ENCODE results near the gene LRRC27. TPM values are rescaled to one million over a fixed set of nuclear protein-coding genes. Genes with fewer than 3 reads are reported as not detected.
"Not testable (repeated sequence)": the region's sequence is repeated elsewhere in the genome, so short reads cannot be mapped to it uniquely, and the experiment has no call there.

LRRC27 gene
- polyA plus RNA-seq, 5 donors: 26.3 to 35.6 (median 33.5) TPM

DNA sequence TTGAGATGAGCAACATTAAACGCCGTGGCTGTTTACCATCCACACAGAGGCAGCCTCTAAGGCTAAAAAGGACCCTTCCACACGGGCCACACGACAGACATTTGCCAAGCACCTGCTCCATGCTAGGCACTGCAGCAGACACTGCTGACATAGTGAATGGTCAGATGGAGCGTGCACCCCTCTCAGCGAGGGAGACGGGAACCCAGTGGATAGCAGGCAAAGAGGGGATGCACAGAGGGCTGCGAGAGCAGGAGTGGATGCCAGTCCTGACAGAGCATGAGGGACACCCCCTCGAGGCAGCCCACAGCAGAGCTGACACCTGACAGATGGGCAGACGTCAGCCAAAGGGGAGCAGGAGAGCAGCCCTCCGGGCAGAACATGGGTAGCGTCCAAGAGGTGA, 18.7 kb upstream of the LRRC27 start:
- no peak for DNase-seq

- no peak for DNase-seq
These were observed 18.1 kb upstream of the LRRC27 start for GRCh38 chr10:132313865-132314264.

DNA sequence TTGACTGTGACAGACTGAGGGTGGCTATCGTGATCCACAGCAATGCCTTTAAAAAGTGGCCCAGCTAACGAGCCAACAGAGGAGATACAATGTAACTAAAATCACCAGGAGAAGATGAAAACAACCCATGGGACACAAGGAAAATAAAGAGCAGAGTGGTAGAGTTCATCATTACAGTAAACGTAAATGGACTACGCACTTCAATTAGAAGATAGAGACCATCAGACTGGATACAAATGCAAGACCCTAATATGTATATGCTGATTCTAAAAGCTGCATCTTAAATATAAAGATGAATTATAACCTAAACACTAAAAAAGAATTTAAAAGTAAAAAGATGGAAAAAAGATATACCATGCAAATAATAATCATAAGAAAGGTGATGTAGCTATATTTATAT, 17.7 kb upstream of the LRRC27 start:
- DNase-seq: no peak

DNA sequence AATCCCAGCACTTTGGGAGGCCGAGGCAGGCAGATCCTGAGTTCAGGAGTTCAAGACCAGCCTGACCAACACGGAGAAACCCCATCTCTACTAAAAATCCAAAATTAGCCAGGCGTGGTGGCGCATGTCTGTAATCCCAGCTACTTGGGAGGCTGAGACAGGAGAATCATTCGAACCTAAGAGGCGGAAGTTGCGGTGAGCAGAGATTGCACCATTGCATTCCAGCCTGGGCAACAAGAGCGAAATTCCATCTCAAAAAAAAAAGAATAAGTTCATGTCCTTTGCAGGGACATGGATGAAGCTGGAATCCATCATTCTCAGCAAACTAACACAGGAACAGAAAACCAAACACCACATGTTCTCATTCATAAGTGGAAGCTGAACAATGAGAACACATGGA, 17.1 kb upstream of the LRRC27 start:
- not testable (repeated sequence) for DNase-seq

- no peak for DNase-seq
These were observed 15.9 kb upstream of the LRRC27 start for GRCh38 chr10:132316133-132316532.

- DNase-seq: not testable (repeated sequence)
These were observed 14.5 kb upstream of the LRRC27 start for GRCh38 chr10:132317477-132317876.

- no peak for DNase-seq
These were observed 11.9 kb upstream of the LRRC27 start for GRCh38 chr10:132319853-132320653.

DNA sequence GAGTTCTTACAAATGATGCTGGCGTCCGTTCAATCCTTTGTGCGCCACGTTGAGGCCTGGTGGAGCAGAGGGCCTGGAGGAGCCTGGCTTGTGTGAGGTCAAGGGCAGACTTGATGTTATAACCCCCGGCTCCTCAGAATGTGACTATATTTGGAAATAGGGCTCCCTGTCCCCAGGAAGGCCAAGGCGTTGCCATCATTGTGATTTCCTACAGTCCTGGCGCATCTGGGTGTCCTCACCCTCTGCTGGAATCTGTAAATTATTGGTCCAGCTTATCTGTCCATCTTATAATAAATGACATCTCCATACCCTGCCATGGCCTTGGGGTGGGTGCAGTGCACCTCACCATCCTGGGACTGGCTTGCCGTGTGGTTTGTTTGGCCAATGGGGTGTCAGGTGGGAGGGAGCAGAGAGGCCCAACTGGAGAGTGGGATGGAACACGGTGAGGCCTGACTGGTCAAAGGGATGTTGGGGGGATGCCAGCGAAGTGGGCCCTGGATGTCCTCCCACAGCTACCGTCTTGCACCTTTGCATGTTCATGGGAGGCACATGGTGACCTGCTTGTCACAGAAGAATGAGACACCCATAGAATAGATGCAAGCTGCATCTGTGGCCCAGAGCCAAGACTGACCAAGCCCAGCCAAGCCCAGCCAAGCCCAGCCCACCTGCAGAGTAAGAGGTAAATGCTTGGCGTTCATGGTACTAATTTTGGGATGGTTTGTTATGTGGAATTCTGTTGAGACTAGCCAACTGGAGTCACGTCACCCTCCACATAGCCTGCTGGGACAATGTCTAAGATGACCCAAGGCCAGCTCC, 11.1 kb upstream of the LRRC27 start:
- DNase-seq: no peak

DNA sequence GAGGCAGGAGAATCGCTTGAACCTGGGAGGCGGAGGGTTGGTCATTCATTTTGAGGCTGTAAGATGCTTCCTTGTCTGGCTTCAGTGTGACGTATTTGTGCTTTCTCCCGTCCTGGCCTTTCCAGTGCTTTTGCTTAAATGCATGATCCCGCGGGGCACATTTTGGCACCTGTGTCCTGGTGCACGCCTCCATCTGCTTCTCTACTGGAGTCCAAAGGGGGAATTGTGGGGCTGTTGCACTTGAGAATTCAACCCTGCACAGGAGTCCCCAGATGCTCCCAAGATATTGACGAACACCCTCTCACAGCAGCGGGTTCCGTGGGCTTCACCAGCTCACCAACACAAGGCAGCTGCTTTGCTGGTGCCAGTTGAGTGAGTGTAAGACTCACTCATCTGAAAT, 10.3 kb upstream of the LRRC27 start:
- DNase-seq: no peak

- no peak for DNase-seq
These were observed 9.4 kb upstream of the LRRC27 start for GRCh38 chr10:132322586-132323048.

GRCh38 chr10:132324186-132324585, 7.8 kb upstream of the LRRC27 start:
- DNase-seq: no peak

DNA sequence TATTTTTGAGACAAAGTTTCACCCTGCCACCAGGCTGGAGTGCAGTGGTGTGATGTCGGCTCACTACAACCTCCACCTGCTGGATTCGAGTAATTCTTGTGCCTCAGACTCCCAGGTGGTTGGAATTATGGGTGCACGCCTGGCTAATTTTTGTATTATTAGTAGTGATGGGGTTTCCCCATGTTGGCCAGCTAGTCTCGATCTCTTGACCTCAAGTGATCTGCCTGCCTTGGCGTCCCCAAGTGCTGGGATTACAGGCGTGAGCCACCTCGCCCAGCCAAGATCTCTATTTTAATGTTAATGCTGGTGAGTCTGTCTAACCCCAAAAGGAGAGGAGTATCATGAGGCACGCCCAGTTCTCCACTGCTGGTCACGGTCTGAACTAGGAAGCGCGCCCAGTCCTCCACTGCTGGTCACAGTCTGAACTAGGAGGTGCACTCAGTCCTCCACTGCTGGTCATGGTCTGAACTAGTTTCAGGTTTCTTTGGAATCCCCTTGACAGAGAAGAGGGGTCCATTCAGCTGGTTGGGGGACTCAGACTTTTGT, 5.6 kb upstream of the LRRC27 start:
- DNase-seq: no peak

GRCh38 chr10:132326925-132327324, 5.1 kb upstream of the LRRC27 start:
- DNase-seq: no peak

DNA sequence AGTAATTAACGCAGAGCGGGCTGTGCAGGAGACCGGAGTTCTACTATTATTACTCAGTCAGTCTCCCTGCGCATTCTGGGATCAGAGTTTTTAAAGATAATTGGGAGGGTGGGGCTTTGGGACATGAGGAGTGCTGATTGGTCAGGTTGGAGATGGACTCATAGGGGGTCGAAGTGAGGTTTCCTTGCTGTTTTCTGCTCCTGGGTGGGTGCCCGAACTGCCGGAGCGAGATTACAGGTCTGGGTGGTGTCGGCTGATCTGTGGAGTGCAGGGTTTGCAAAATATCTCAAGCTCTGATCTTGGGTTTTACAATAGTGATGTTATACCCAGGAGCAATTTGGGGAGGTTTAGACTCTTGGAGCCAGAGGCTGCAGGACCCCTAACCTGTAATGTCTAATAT, 3.9 kb upstream of the LRRC27 start:
- no peak for DNase-seq

DNA sequence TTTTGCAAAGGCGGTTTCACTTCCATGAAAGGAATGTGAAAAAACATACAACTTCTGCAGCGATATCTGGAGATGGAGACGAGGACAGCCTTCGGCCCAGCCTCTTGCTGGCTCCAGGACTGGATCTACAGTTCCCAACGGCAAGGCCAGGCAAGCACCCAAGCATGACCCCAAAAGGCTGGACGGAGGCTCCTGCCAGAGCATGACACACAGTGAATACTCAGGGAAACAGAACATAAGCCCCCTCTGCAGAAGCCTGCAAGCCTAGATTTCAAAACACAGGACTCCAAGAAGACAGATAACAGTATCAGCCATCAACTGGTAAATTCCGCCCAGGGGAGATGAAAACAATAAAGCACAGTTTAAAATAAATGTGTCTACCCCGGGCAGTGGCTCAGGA, 3.3 kb upstream of the LRRC27 start:
- no peak for DNase-seq

GRCh38 chr10:132329565-132330485, 2.2 kb upstream of the LRRC27 start:
- no peak for DNase-seq

DNA sequence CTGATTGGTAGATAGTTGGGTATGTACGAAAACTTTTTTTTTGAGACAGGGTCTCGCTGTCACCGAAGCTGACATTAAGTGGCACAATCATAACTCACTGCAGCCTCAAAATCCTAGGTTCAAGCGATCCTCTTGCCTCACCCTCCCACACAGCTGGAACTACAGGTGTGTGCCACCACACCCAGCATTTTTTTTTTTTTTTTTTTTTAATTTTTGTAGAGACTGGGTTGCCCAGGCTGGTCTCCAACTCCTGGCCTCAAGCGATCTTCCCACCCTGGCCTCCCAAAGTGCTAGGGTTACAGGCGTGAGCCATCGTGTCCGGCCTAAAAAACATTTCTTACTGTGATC, 1.5 kb upstream of the LRRC27 start:
- no peak for DNase-seq

DNA sequence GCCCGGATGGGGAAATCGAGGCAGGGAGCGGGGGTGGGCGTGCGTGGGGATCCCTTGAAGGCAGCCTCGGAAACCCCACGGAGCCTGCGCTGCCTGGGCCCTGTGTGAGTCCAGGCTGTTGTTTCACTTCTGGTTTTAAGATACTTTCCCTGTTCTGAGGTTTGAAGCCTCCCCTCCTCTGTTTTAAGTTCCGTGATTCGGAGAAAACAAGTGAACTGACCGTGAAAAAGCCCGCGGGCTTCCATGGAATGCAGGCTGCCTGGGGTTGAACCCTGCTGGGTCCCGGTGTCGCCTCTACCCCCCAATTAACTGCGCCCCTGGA, 401 bp downstream of the LRRC27 start:
- no peak for DNase-seq

DNA sequence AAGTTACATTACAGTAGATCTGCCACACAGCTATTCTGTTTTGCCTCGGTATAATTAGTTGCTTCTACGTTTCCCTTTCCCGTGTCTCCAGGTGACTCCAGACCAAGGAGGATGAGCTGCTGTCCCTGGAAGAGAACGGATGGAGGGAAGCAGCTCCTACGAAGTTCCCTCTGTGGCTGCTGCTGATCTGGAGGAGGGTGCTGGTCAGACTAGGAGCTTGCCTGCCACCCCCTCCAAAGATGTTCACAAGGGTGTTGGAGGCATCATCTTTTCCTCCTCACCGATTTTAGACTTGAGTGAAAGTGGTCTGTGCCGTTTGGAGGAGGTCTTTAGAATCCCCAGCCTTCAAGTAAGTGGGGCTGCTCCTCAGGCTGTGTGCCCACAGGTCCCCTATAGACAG, 1.4 kb downstream of the LRRC27 start:
- DNase-seq: no peak

GRCh38 chr10:132334631-132335188, 2.7 kb downstream of the LRRC27 start:
- no peak for DNase-seq

All from right lung (tissue), 5 donors.